ENCODE results near the gene AGTRAP. TPM values are rescaled to one million over a fixed set of nuclear protein-coding genes. Genes with fewer than 3 reads are reported as not detected.

AGTRAP gene
- total RNA-seq, 2 donors from 2014 or later, result 40.3 to 52.0 TPM

GRCh38 chr1:11782127-11782708 is 46.3 kb downstream of the AGTRAP start:
- no peak for DNase-seq (ENCODE audit: low spot score)
- no peak for ATAC-seq
- Mint-ChIP-seq H3K27me3 (no peaks in the 10 kb centered on the region), H3K36me3 (no peaks in the 10 kb centered on the region), H3K9me3 (no peaks in the 10 kb centered on the region), H3K27ac (no peak overlapping the region), H3K4me1 (ENCODE audit: low read depth in 2 of 2) (peaks cover 4 to 10% of the 10 kb centered on the region in 2 donors), H3K4me3 (no peak overlapping the region)

GRCh38 chr1:11783556-11783955 is 47.6 kb downstream of the AGTRAP start:
- H3K9me3 Mint-ChIP-seq, result no peaks in the 10 kb centered on the region
- ATAC-seq, result no peak
- no peaks in the 10 kb centered on the region for H3K36me3 Mint-ChIP-seq
- H3K27ac Mint-ChIP-seq, result no peak overlapping the region
- no peaks in the 10 kb centered on the region for H3K27me3 Mint-ChIP-seq
- no peak overlapping the region for H3K4me3 Mint-ChIP-seq
- peaks cover 4 to 10% of the 10 kb centered on the region in 2 donors for H3K4me1 Mint-ChIP-seq (ENCODE audit: low read depth in 2 of 2)
- no peak for DNase-seq (ENCODE audit: low spot score)

- Mint-ChIP-seq H3K9me3 (no peaks in the 10 kb centered on the region), H3K27ac (peak overlapping the region in 1 of 2 donors; percentile 17), H3K27me3 (no peaks in the 10 kb centered on the region), H3K4me3 (no peak overlapping the region), H3K36me3 (no peaks in the 10 kb centered on the region), H3K4me1 (ENCODE audit: low read depth in 2 of 2) (peaks cover 4 to 10% of the 10 kb centered on the region in 2 donors)
- no peak for DNase-seq (ENCODE audit: low spot score)
- peak in 1 of 2 donors; percentile 22 for ATAC-seq
Measured at GRCh38 chr1:11784256-11784992, 48.5 kb downstream of the AGTRAP start.

GRCh38 chr1:11784993-11785769 is 49.2 kb downstream of the AGTRAP start:
- no peak for DNase-seq (ENCODE audit: low spot score)
- H3K27ac Mint-ChIP-seq, result peak overlapping the region in 1 of 2 donors; percentile 17
- H3K4me1 Mint-ChIP-seq (ENCODE audit: low read depth in 2 of 2), result peaks cover 4 to 10% of the 10 kb centered on the region in 2 donors
- no peaks in the 10 kb centered on the region for H3K9me3 Mint-ChIP-seq
- no peaks in the 10 kb centered on the region for H3K36me3 Mint-ChIP-seq
- no peaks in the 10 kb centered on the region for H3K27me3 Mint-ChIP-seq
- H3K4me3 Mint-ChIP-seq, result peak overlapping the region; percentile 39
- ATAC-seq, result peak; percentile 79 to 85

- Mint-ChIP-seq H3K4me1 (ENCODE audit: low read depth in 2 of 2) (peaks cover 0 to 7% of the 10 kb centered on the region in 2 donors), H3K36me3 (no peaks in the 10 kb centered on the region), H3K27me3 (no peaks in the 10 kb centered on the region), H3K27ac (no peak overlapping the region), H3K9me3 (no peaks in the 10 kb centered on the region), H3K4me3 (no peak overlapping the region)
- ATAC-seq (no peak), DNase-seq (ENCODE audit: low spot score) (no peak)
Measured at GRCh38 chr1:11786168-11786567, 50.2 kb downstream of the AGTRAP start.

GRCh38 chr1:11787251-11787803 is 51.4 kb downstream of the AGTRAP start:
- no peak for ATAC-seq
- no peaks in the 10 kb centered on the region for H3K27me3 Mint-ChIP-seq
- H3K4me1 Mint-ChIP-seq (ENCODE audit: low read depth in 2 of 2), result peaks cover 0 to 10% of the 10 kb centered on the region in 2 donors
- H3K9me3 Mint-ChIP-seq, result no peaks in the 10 kb centered on the region
- DNase-seq (ENCODE audit: low spot score), result no peak
- H3K27ac Mint-ChIP-seq, result no peak overlapping the region
- no peaks in the 10 kb centered on the region for H3K36me3 Mint-ChIP-seq
- no peak overlapping the region for H3K4me3 Mint-ChIP-seq

GRCh38 chr1:11787804-11788436 is 52.0 kb downstream of the AGTRAP start:
- Mint-ChIP-seq H3K27ac (no peak overlapping the region), H3K9me3 (no peaks in the 10 kb centered on the region), H3K27me3 (no peaks in the 10 kb centered on the region), H3K4me3 (no peak overlapping the region), H3K4me1 (ENCODE audit: low read depth in 2 of 2) (peaks cover 0 to 10% of the 10 kb centered on the region in 2 donors), H3K36me3 (no peaks in the 10 kb centered on the region)
- ATAC-seq (no peak), DNase-seq (ENCODE audit: low spot score) (no peak)

- no peaks in the 10 kb centered on the region for H3K9me3 Mint-ChIP-seq
- no peak for DNase-seq (ENCODE audit: low spot score)
- H3K27ac Mint-ChIP-seq, result no peak overlapping the region
- H3K4me3 Mint-ChIP-seq, result no peak overlapping the region
- no peaks in the 10 kb centered on the region for H3K27me3 Mint-ChIP-seq
- no peaks in the 10 kb centered on the region for H3K36me3 Mint-ChIP-seq
- ATAC-seq, result no peak
- H3K4me1 Mint-ChIP-seq (ENCODE audit: low read depth in 2 of 2), result peaks cover 0 to 10% of the 10 kb centered on the region in 2 donors
Measured at GRCh38 chr1:11788549-11789053, 52.7 kb downstream of the AGTRAP start.

- H3K4me3 Mint-ChIP-seq, result no peak overlapping the region
- DNase-seq (ENCODE audit: low spot score) (no peak), ATAC-seq (no peak)
- H3K4me1 Mint-ChIP-seq (ENCODE audit: low read depth in 2 of 2), result peaks cover 0 to 10% of the 10 kb centered on the region in 2 donors
- peak overlapping the region in 1 of 2 donors; percentile 53 for H3K27ac Mint-ChIP-seq
- no peaks in the 10 kb centered on the region for H3K36me3 Mint-ChIP-seq
- H3K27me3 Mint-ChIP-seq, result no peaks in the 10 kb centered on the region
- H3K9me3 Mint-ChIP-seq, result no peaks in the 10 kb centered on the region
Measured at GRCh38 chr1:11789126-11790067, 53.5 kb downstream of the AGTRAP start.

GRCh38 chr1:11790101-11790879 is 54.4 kb downstream of the AGTRAP start:
- H3K4me1 Mint-ChIP-seq (ENCODE audit: low read depth in 2 of 2), result peaks cover 0 to 9% of the 10 kb centered on the region in 2 donors
- H3K27ac Mint-ChIP-seq, result peak overlapping the region in 1 of 2 donors; percentile 53
- no peak for ATAC-seq

GRCh38 chr1:11790880-11791715 is 55.2 kb downstream of the AGTRAP start:
- Mint-ChIP-seq H3K36me3 (no peaks in the 10 kb centered on the region), H3K27ac (peak overlapping the region in 1 of 2 donors; percentile 50), H3K4me1 (ENCODE audit: low read depth in 2 of 2) (peaks cover 0 to 8% of the 10 kb centered on the region in 2 donors), H3K4me3 (no peak overlapping the region), H3K27me3 (no peaks in the 10 kb centered on the region), H3K9me3 (no peaks in the 10 kb centered on the region)
- no peak for ATAC-seq
- no peak for DNase-seq (ENCODE audit: low spot score)

More at GRCh38 chr1:11790101-11790879, 54.4 kb downstream of the AGTRAP start:
- Mint-ChIP-seq H3K36me3 (no peaks in the 10 kb centered on the region), H3K9me3 (no peaks in the 10 kb centered on the region), H3K4me3 (no peak overlapping the region), H3K27me3 (no peaks in the 10 kb centered on the region)
- DNase-seq (ENCODE audit: low spot score), result no peak

All from natural killer cell treated with Interleukin-12 subunit alpha and Interleukin-12 subunit beta and Interleukin-15 and Interleukin-18, amount 100 ng/mL, for 72 hours (primary cell).